K562 (cell line): ENCODE data around the gene BAD. TPM values are rescaled to one million over a fixed set of nuclear protein-coding genes. Genes with fewer than 3 reads are reported as not detected.

ENCODE experiments used
- BACH1 ChIP-seq: fragments of 200-800 bp; sonication (Bioruptor generic); IDR thresholded peaks from 2 replicates; pipeline ENCODE4 v1.6.1; 2016; ENCODE audit warnings: missing genetic modification characterization, missing compliant biosample characterization
- CTCFL ChIP-seq: IDR thresholded peaks from 2 replicates; pipeline ENCODE4 v1.6.1; 2011; ENCODE audit warnings: borderline replicate concordance, low read depth, mild to moderate bottlenecking, moderate library complexity, low read length; ENCODE audit not compliant: insufficient read depth, poor library complexity, severe bottlenecking
- EGR1 ChIP-seq: fragments of 450-650 bp; conservative IDR thresholded peaks from 2 replicates; pipeline ENCODE4 v1.6.1; 2017; ENCODE audit warnings: mild to moderate bottlenecking
- ESRRB ChIP-seq: fragments of 250-450 bp; sonication (Bioruptor Pico); IDR thresholded peaks from 2 replicates; pipeline ENCODE4 v1.5.0; 2020; ENCODE audit warnings: mild to moderate bottlenecking, moderate library complexity, borderline replicate concordance
- JUNB ChIP-seq: fragments of 450-650 bp; formaldehyde crosslinking; conservative IDR thresholded peaks from 2 replicates; pipeline ENCODE4 v1.4.0; 2020; ENCODE audit warnings: mild to moderate bottlenecking
- MTA2 ChIP-seq: fragments of 450-650 bp; IDR thresholded peaks from 2 replicates; pipeline ENCODE4 v1.6.1; 2016; ENCODE audit warnings: low read depth
- NR2C1 ChIP-seq, 2 experiments: fragments of 450-650 bp; IDR thresholded peaks; 2 replicates each; pipeline ENCODE4 v1.6.1; 2017; ENCODE audit warnings: mild to moderate bottlenecking in 2 of 2, antibody characterized with exemption in 1 of 2, inconsistent platforms in 1 of 2, missing compliant biosample characterization in 1 of 2, missing genetic modification characterization in 1 of 2
- SRF ChIP-seq, 2 experiments: fragments of 250-450, 450-650 bp in 1 of 2; sonication (Bioruptor Pico) in 1 of 2; sonication (generic) in 1 of 2; formaldehyde crosslinking; IDR thresholded peaks; 2 replicates each; pipeline versions ENCODE4 v1.5.0 to v1.5.1; 2020 to 2022; ENCODE audit warnings: mild to moderate bottlenecking in 1 of 2, missing genetic modification reagents in 1 of 2
- TAF1 ChIP-seq: IDR thresholded peaks from 2 replicates; pipeline ENCODE4 v1.6.1; 2011; ENCODE audit warnings: mild to moderate bottlenecking, low read length, moderate library complexity; ENCODE audit not compliant: insufficient read depth, control insufficient read depth, severe bottlenecking; ENCODE audit errors: extremely low read depth
- YBX1 ChIP-seq: fragments of 450-650 bp; IDR thresholded peaks from 2 replicates; pipeline ENCODE4 v1.7.1; 2016; ENCODE audit warnings: mild to moderate bottlenecking
- ZHX1 ChIP-seq: fragments of 150-350 bp; conservative IDR thresholded peaks from 2 replicates; pipeline ENCODE4 v1.6.1; 2014; ENCODE audit warnings: low read length
- ZNF143 ChIP-seq: sonication (generic); formaldehyde crosslinking; IDR thresholded peaks from 2 replicates; pipeline ENCODE4 v1.9.0; 2022; ENCODE audit warnings: mild to moderate bottlenecking, missing genetic modification reagents
- ZNF512 ChIP-seq: IDR thresholded peaks from 2 replicates; pipeline ENCODE4 v1.6.1; 2016; ENCODE audit warnings: missing genetic modification characterization, missing compliant biosample characterization
- ZNF518B ChIP-seq: fragments of 250-450 bp; sonication (Bioruptor Pico); IDR thresholded peaks from 2 replicates; pipeline ENCODE4 v1.5.0; 2021; ENCODE audit warnings: mild to moderate bottlenecking, moderate library complexity
- polyA plus RNA-seq, 8 experiments: library from polyadenylated mRNA; depleted of rRNA in 4 of 8; stranded (reverse) in 5 of 8; unstranded in 3 of 8; fragments of >200 nt; fragmentation: Nextera tagmentation in 2 of 8; fragmentation: Illumina TruSeq in 1 of 8; extraction: Ambion mirVana in 2 of 8; extraction: Trizol in 1 of 8; gene quantifications; 2 replicates each; pipeline versions ENCODE4 v1.2.1 to v1.2.3, GENCODE V29; 2011 to 2014; ENCODE audit warnings: inconsistent platforms in 1 of 8, missing spikeins in 1 of 8
- total RNA-seq, 7 experiments: library from RNA; depleted of rRNA in 6 of 7; stranded (reverse); fragments of >200 nt in 6 of 7; fragmentation: Illumina TruSeq in 2 of 7; extraction: Trizol in 2 of 7; gene quantifications; 2 replicates each; pipeline versions ENCODE4 v1.2.1 to v1.2.3, GENCODE V29; 2011 to 2021; ENCODE audit warnings: low replicate concordance in 1 of 7

Gene BAD
- total and polyA plus RNA-seq, 9 of the 15 experiments (the other 6 are each of a cell fraction or from before 2014, with no cell fraction given): 0.61 to 45.6 (median 11.8) TPM

- TF ChIP-seq ZNF512 (tag) (no peak), NR2C1 (IDR thresholded peaks at IDR 0.05) (no peak), NR2C1 (tag; IDR thresholded peaks at IDR 0.05) (no peak), JUNB (CRISPR knock-in tag) (no peak), YBX1 (no peak), ESRRB (CRISPR knock-in tag) (0 out of 2 replicates have a peak, but pooled peaks have one; percentile 70), ZNF518B (CRISPR knock-in tag) (no peak), TAF1 (peak; percentile 72), ZNF143 (CRISPR knock-in tag) (0 out of 2 replicates have a peak, but pooled peaks have one; percentile 40), EGR1 (peak; percentile 84), BACH1 (no peak), MTA2 (no peak), SRF (CRISPR knock-in tag; IDR thresholded peaks at IDR 0.05) (peak in 1 of 2 experiments; percentile 59; a peak in 1 of 4 replicates), ZHX1 (no peak), CTCFL (no peak)
Observed at GRCh38 chr11:64241491-64242374, 42.7 kb downstream of the BAD start (continued).
